Measurements from ENCODE around the gene FOXR1.

Gene FOXR1, protein sequence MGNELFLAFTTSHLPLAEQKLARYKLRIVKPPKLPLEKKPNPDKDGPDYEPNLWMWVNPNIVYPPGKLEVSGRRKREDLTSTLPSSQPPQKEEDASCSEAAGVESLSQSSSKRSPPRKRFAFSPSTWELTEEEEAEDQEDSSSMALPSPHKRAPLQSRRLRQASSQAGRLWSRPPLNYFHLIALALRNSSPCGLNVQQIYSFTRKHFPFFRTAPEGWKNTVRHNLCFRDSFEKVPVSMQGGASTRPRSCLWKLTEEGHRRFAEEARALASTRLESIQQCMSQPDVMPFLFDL

DNA sequence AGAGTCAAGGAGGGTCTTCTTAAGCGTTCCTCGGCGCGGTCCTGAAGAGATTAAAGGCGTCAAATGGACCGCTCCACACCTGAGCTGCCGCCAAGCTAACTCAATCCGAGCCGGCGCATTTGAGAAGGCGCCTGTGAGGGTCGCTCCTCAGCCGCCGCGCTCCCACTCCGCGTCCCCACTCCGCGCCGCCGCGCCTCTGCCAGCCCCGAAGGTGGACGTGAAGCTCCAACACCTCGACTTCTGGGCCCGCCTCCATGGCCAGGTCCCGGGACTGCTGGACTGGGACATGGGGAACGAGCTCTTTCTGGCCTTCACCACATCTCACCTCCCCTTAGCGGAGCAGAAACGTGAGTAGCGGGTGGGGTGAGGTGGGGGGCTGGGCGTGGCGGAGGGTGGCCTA lies at the start of gene FOXR1:
FOXR1 (plus strand) TSS at position 116 of the 400 bp plus-strand sequence; CDS start at position 287, 171 bp downstream.
- ATAC-seq = no peak

DNA sequence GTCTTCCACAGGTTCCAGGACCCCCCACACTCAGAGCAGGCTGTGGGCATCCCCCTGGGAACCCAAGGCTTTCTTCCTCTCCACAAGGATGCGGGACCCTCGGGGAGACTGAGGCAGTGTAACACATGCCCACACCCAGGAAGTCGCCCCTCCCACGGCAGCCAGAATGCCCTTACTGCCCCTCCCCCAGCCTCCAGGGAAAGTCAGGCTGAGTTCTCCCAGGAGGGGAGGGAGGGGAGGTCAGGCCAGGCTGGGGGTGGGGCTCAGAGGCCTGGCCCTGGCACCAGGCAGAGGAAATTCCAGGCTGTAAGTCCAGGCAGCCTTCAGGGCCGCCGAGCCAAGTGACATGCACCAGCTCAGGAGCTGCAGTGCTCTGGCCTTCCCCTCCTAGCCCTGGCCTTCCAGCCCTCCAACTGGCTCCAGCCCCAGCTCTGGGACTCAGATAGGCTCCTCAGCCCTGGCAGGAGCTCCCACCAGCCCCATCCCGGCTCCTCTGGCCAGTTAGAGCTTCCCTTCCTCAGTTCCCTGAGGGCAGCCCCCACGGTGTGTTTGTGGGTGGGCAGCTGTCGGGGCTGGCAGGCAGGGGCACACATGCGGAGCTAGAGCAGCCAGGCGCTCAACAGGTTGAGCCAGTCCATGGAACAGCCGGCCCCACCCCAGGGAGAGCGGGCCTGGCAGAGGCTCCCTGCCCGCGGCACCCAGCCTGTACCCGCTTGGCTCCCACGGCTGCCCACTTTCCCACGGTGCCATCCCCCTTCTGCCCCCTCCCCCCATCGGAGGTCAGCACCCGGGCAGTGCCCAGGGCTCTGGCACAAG lies 49.4 kb upstream of the FOXR1 start:
- ATAC-seq = no peak

DNA sequence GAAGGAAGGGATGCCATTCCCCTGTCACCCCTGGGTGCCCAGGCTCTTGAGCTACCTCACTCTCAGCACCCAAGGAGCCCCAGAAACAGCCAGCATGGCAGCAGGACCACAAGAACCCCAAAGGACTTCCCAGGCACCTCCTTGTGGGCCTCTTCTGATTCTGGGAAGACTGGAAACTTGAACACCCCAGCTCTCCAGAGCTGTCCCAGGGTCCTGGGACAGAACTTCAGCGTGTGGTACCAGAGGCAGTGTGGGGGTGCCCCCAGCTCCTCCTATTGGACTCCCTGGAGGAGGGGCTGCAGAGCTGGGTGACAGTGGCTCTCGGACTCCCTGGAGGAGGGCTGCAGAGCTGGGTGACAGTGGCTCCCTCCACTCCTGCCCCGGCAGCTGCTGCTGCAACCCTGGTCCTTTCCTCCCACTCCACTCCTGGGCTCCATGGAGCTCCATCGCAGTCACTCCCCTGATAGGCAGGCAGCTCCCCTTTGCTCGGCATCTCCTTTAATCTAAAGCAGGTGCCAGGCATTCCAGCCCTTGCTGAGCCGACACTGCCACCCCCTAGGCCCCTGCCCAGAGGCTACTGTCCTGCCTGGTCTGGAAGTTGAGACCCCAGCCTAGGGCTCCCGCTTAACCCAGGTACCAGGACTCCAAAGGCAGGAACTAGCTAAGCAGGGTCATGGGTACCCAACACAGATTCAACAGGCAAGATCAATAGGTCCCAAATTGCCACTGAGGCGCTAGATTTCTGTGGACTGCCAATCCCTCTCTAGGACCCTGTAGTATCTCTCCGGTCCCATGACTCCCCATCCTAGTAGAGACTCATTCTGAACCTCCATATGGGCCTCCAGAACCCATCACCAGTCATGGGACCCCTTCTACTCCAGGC lies 48.6 kb upstream of the FOXR1 start:
- no peak for ATAC-seq

DNA sequence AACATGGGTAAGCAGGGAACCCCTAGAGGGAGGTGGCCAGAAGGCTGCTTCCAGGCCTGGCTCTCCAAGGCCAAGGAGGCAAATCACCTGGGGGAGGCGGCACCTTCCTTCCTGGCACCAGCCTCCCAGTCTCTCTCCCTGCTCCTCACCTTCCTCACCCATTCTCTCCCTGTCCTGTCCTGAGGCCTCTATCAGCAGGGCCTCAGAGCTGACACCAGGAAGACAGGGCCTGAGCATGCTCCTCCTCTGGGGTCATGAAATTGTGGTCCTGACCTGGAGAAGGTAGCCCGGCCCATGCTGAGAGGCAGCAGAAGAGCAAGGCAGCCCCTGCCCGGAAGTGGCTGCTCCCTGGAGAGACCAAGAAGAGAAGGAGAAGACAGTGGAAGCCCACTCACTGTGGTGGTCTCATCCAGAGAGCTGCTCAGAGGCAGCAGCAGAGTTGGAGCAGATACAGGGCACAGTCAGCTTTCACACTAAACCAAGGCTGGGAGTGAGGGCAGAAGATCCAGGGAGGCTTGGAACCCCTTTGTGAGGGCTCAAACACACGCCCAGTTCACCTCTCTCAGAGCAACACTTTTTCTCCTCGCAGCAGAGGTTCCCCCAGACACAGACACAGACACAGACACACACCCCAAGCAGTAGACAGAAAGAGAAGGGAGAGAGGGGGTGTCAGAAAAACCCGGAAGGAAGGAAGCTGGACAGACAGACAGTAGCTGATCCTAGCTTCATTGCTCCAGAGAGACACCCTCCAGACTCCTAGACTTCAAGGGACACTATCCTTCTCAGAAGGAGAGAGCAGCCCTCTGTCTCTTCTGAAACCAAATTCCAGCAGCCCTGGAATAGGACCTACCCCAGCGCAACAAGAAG lies 47.6 kb upstream of the FOXR1 start:
- no peak for ATAC-seq

DNA sequence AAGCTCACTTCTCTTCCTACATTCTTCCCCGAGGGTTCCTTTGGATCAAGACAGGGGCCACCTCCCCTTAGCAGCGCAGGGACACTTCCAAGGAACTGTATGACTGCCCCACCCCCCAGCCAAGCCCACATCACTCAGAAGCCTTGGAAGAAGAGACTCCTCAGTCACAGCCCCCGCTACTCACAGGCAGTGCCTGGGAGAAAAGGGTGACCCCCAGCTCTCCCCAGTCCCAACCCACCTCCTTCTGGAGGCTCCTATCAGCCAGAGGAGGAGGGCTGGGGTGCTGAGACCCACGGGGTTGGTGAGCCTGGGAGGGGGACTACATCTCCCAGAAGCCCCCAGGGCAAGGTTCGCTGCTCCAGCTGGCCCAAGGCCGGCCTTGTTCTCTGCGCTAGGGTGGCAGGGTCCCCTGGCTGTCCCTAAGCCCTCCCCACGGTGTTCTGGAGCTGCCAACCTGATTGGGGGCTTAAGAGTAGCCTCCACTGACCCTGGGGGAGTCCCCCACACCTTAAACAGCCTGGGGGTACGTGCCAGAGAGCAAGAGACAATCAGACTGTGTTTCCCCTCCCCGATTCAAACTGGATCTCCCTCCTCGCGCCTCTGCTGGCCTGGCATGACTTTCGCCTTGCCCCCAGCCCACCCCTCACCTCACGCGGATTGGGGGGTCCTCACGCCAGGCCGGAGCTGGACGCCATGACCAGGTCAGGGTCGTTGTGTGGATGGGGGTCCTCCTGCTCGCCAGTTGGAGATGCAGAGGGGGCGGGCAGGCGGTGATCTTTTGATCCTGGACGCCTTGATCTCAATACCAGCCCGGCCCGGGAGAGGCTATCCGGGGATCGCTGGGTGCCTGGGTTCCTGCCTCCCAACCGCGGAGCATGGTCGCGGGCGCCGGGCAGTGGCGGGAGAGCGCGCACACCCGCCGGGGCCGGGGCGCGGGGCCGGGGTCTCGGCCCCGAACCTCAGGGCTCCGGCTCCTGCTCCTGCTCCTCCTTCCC lies 46.7 kb upstream of the FOXR1 start:
- no peak for ATAC-seq

DNA sequence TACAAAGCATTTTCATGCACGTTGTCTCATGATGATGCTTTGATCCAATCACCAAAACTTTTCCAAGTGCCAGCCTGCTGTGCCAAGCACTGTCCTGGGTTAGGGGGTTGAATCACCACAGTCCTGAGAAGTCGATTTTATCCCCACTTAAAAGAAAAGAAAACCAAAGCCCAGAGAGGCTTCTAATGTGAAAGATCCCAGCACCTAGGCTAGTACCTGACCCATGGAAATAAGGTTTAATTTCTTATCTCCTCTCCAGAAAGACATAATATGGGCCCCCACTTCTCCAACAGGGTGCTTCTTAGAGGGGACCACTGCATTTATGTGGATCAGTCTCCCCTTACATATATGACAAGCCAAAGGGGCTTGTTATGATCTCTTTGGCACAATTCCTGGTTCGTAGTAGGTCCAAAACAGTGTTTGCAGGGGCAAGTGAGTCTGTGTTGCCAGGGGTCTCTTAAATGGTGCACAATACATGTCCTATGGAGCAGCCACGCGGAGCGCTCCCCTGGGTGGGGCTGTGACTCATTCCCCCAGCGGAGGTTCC lies 43.9 kb upstream of the FOXR1 start:
- ATAC-seq = no peak

DNA sequence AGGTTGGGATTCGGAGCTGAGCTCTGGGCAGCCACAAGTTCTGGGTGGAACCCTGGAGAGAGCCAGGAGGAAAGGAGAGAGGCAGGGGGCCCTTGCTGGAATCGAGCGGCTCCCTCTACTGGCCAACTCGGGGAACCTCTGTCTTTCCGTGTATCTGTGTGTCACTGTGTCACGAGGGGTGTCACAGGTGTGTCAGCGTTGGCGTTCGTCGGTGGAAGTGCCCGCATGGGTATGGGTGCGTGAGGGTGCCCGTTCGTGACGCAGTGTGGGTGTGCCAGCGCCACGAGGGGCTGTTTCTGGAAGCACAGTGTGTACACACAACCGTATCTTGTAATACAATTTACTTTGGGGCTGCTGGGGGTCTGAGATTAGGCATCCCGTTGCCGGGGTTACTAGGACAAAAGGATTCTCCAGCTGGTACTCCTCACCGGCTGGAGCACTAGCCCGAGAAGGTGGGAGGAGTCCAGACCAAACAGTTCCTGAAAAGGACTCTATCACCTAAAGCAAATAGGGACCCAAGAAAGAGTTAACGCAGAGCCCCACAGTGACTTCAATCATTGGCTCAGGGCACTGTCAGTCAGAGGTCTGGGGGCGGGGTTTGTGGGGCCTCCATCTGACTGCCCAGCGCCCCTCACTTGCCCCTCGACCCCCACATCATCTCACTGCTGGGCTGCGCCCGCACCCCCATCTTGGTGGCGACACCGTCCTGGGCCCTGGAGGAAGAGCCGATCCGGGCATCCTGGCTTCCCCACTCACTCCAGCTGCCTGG lies 43.3 kb upstream of the FOXR1 start:
- peak; percentile 63 to 64 for ATAC-seq

DNA sequence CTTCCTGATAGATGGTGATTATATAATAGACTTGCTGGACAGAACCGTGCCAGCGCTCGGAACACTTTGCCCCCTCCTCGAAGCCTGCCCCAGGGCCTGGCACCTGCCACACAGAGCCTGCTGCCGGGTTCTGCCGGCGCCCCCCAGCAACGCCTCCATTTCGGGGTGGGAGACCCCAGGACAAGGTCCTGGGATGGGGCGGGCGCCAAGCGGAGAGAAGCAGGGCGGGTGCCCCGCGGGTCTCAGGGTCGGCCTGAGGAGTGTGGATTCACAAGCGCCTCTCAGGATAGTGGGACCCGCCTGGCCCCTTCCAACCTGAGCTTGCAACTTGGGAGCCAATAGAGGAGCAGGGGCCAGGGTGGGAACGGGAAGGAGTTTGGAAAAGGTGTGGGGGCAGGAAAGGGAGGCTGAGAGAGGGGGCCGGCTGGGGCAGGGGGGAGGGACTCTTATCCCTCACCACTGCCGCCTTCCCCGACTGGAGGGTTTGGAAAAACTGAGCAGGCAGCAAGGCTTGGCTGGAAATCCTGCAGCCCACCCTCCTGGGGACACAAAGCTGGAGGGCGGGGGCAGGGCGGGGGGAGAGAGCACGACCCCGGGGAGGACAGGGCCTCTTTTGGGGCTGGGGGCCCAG lies 42.6 kb upstream of the FOXR1 start:
- ATAC-seq = peak; percentile 2 to 4

DNA sequence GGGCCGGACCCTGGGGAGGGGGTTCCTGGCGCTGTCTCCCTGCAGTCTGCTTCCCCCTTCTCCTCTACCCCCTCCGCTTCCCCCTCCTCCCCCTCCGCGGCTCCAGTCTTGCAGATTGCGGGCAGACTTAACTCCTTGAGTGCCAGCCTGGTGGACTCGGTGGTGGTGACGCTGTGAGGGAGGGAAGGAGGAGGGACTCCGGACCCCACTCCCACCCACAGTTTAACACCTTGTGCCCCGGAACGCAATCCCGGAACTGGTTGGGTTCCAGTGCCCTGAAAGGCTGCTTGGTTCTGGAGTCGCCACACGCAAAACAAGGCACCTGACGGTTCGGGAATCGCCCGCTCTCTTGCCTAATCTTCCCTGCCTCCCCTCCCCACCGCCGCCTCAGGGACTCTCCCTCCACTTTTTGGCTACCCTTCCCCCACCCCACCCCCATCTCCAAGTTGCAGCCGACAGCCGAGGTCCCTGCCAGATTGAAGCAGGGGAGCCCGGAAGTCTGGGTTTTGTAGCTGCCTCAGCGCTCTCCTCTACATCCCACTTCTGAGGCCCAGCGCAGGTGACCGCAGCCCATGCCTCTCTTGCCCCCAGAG lies 42.0 kb upstream of the FOXR1 start:
- peak; percentile 6 to 11 for ATAC-seq

DNA sequence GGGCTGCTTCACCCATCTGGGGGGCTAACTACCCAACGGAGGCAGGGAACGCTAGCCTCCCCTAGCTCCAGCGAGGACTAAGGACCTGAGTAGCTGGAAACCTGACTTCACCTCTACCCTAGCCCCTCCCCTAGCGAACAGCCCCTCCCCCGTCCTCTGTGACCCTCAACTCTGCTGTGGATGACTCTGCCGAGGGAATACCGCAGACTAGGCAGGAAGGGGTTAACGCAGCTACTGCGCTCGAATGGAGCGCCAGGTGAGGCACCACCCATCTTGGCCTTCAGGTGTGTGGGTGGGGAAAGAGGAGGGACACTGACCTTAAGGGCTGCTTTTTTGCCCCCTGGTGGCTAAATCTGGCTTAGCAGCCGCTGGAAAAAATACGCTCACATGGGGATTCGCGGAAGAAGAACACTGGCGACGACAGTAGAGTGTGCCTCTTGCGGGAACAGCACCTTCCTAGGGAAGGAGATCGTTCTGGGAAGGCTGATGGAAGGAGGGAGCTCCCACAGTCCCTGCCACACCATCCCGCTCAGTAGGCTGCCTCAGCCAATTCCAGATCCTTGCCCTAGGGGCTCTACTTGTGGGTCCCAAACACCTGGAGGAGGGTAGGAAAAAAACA lies 41.4 kb upstream of the FOXR1 start:
- peak; percentile 10 to 11 for ATAC-seq

DNA sequence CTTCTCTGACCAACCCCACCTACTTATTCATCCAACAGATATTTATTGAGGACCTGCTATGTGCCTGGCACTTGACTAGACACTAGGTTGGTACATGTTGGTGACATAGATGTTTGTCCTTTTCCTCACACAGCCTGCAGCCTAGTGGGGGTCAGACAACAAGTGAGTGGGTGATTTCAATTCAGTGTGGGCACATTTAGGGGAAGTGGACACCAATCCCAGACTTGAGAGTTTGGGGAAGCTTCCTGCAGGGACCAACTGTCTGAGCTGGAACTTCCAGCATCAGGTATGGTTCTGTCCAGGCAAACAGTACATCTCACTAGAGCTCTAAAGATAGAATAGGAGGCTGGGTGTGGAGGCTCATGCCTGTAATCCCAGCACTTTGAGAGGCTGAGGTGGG lies 40.0 kb upstream of the FOXR1 start:
- ATAC-seq = no peak

DNA sequence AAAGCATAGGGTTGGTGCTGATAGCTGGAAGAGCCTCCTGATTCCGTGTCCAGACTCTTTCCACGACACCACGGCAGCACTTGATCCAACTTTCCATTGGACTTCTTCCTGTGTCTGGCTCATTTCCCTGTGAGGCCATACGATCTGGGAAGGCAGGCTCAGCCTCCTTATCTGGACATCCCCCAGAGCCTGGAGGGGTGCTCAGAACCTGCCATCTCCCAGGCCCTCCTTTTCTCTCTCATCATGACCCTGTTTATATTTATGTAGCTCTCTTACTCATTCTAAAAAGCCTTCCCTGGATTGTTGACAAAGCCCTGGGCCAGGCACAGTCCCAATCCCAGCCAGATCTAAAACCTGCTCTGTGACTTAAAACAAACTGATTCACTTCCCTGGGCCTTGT lies 38.1 kb upstream of the FOXR1 start:
- ATAC-seq = no peak

DNA sequence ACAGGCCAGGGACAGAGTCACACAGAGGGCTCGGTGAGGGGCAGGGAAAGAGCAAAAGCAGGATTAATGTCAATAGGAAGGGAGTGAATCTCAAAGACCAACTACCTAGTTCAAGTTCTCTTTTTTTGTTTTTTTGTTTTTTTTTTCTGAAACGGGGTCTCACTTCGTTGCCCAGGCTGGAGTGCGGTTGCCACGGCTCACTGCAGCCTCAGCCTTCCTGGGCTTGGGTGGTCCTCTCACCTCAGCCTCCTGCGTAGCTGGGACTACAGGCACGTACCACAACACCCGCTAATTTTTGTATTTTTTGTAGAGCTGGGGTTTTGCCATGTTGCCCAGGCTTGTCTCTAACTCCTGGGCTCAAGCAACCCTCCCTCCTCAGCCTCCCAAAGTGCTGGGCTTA lies 36.2 kb upstream of the FOXR1 start:
- no peak for ATAC-seq

DNA sequence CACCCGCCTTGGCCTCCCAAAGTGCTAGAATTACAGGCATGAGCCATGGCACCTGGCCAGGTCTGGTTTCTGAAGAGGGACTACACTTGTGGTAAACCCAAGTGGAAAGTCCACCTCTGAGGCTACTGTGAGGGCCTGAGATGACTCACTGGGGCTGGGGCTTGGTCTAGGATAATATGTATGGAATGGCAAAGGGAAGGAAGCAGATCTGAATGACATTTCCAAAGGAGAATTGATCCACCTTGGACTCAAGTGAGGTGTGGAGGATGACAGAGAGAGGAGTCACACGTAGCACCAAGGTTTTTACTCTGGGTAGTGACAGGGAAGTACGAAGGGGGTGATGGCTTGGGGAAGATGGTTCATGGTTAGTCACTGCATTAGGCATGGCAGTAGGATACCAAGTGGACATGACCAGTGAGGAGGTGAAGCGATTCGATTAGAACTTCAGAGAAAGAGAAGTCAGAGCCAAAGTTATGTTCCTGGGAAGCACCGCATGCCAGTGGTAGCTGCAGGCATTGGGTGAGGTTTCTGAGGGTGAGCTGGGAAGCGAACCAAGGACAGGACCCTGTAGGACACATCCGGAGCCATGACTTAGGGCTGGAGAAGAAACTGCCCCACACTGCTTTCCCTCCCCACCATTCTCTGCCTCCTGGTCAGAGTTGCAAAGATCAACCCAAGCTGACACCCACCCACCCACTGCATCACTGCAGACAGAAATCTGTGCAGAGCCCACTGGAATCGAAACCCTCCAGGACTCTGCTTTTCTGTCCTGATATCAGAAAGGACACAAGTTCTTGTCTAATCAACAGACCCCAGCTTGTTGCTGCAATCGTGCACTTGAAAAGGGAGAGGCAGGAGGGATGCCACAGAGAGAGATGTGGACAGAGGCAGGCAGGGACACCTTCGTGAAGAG lies 32.8 kb upstream of the FOXR1 start:
- ATAC-seq = no peak

DNA sequence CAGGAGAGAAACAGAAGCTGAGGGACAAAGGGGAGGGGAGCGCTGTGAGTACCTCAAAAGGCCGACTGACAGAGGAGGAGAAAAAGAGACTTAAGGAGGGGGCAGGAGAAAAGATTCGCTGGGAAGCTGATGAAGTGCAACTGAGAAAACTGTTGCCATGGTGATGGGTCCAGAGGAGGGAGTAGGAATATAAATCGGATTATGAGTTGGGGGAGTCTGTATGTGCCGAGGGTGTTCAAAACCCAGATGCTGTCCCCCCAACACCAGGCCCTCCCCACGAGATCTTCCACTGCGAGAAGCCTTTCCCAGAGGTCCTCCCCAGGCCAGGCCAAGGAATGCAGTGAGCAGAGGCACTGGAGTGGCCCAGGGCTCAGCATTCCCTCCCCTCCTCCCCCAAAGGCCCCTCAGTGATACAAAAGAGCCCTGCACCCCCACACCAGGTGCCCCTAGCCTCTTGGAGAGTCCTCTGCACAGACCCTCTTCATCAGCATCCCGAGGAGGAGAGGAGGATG lies 32.1 kb upstream of the FOXR1 start:
- no peak for ATAC-seq

DNA sequence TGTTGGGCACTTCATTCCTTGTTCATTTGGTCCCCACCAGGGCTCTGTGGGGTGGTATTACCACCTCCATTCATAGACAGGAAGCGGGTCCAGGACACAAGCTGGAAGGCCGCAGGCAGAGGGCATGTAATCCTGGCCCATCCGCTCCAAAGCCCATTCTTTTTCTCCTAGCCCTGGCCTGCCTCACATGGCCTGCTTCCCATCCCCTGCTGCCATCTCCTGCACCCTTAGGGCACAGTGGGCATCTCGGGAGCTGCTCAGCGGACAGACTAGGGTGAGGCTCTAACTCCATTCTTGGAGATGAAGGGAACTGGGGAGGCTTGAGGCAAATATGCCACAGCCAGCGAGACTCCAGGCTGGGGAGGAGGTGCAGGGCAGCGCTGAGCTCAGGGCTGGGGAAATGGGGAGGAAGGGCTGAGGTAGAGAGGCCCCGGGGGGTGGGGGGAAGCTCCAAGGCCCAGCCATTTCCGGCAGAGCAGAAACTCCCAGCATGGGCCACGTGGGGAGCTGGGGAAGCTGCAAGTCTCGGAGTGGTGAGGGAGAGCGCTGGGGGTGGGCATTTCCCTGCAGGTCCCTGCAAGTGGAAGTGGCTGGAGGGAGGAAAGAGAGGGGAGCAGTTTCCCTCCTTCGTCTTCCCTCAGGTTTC lies 31.5 kb upstream of the FOXR1 start:
- peak; percentile 86 to 89 for ATAC-seq

DNA sequence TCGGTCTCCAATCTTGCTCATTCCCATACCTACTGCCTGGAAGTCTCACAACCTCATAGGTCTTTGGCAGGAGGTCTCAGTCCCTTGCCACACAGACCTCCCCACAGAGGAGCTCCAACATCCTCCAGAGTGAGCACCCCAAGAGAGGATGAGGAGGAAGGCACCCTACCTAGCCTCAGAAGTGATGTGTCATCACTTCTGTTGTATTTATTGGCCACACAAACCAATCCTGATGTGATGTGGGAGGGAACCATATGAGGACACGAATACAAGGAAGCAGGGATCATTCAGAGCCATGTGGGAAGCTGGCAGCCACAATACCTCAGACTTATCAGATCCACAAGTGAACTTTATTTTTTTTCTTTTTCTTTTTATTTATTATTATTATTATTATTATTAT lies 24.5 kb upstream of the FOXR1 start:
- ATAC-seq = no peak

Measured in activated CD4-positive, CD25-positive, alpha-beta regulatory T cell treated with anti-CD3 and anti-CD28 coated beads, Interleukin-2, amount 50 U/mL, for 24 hours (primary cell).